GM13976 (cell line): ENCODE results near the gene SLC13A4.

ENCODE experiments used
- DNase-seq: peaks from one replicate; pipeline ENCODE4 v3.0.0; 2012; ENCODE audit warnings: low spot score
- in situ Hi-C: fragments of 300-500 bp; cut with MboI; formaldehyde crosslinking; loops from one replicate; pipeline ENCODE4 v1.12.0; 2022; ENCODE audit warnings: low sequenced_read_pairs, mixed read lengths, inconsistent platforms; ENCODE audit not compliant: unreplicated experiment
- TF ChIP-seq, protein P1 (sequence below): IDR thresholded peaks from 2 replicates; pipeline ENCODE4 v1.5.1; 2012; ENCODE audit warnings: borderline replicate concordance, mild to moderate bottlenecking; ENCODE audit not compliant: insufficient read depth; ENCODE audit errors: extremely low read depth, missing control alignments, control extremely low read depth

SLC13A4 gene

GRCh38 chr7:135763261-135763660 lies 35.3 kb upstream of the SLC13A4 start:
- in situ Hi-C loops, result no loop called here
- TF ChIP-seq, protein P1, sequence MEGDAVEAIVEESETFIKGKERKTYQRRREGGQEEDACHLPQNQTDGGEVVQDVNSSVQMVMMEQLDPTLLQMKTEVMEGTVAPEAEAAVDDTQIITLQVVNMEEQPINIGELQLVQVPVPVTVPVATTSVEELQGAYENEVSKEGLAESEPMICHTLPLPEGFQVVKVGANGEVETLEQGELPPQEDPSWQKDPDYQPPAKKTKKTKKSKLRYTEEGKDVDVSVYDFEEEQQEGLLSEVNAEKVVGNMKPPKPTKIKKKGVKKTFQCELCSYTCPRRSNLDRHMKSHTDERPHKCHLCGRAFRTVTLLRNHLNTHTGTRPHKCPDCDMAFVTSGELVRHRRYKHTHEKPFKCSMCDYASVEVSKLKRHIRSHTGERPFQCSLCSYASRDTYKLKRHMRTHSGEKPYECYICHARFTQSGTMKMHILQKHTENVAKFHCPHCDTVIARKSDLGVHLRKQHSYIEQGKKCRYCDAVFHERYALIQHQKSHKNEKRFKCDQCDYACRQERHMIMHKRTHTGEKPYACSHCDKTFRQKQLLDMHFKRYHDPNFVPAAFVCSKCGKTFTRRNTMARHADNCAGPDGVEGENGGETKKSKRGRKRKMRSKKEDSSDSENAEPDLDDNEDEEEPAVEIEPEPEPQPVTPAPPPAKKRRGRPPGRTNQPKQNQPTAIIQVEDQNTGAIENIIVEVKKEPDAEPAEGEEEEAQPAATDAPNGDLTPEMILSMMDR, result no peak
- no peak for DNase-seq

- in situ Hi-C loops, result no loop called here
- TF ChIP-seq, protein P1, result no peak
- no peak for DNase-seq
Observed at GRCh38 chr7:135761751-135762488, 33.9 kb upstream of the SLC13A4 start.

GRCh38 chr7:135759532-135759931 lies 31.5 kb upstream of the SLC13A4 start:
- TF ChIP-seq, protein P1, result no peak
- no peak for DNase-seq
- in situ Hi-C loops, result no loop called here

DNA sequence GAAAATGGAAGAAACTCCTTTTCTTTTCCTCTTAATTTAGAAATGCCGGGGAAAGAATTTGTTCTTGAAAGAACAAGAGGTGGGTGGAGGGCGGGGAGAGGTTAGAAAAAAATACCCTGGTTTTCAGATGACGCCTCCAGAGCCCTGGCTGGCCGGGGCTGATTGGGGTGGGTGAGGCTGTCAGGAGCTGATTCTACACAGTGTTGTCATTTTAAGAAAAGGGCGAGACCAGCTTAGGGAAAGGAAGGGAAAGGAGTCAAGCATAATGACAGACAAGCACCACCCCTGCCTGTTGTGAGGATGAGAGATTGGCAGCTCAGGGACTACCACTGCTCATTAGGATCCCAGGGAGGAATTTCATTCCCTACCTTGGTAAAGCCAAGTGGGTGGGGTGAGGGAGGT lies 30.5 kb upstream of the SLC13A4 start:
- TF ChIP-seq, protein P1, result no peak
- DNase-seq, result no peak

DNA sequence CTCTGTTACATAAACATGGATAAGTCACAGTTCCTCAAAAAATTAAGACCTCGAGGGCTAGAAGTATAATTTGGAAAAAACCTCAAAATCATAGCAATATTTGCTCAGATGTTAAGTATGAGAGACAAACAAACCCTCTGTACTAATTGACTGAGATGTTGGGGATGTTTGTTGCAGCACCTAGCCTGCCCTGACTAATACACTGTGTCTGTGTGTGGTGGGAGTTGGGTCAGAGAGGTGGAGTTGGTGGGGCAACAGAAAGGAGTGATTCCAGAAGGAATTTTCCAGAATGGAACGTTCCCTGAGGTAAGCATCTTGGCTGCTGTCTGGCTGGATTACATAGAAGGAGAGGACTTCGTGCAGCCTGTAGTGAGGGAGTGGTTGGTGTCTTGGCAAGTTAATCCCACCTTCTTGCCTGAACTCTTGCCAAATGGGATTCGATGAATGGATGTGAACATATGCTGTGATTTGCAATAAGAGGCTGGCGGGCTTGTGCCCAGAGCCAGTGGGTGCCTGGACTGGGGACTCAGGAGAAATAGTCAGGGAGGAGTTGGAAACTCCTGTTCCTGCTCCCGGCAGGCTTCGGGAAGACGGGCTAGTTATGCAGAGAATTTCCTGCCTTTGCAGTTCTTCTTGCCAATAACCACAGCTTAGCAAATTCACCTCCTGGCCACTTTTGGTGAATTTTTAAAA lies 29.9 kb upstream of the SLC13A4 start:
- TF ChIP-seq, protein P1, result no peak
- DNase-seq, result no peak
- in situ Hi-C loops, result no loop called here

More for the DNA sequence above, 30.5 kb upstream of the SLC13A4 start:
- in situ Hi-C loops, result no loop called here

GRCh38 chr7:135756191-135756590 lies 28.2 kb upstream of the SLC13A4 start:
- in situ Hi-C loops, result no loop called here
- TF ChIP-seq, protein P1, result no peak

More at GRCh38 chr7:135756191-135756590, 28.2 kb upstream of the SLC13A4 start:
- no peak for DNase-seq
